Right lobe of liver (tissue), 4 donors: ENCODE data around the gene C13orf46.

Experiments used
- POLR2A ChIP-seq: fragments of 450-650 bp; IDR thresholded peaks from one replicate; pipeline ENCODE4 v1.6.1; 2017; ENCODE audit warnings: antibody characterized with exemption, mild to moderate bottlenecking
- TF ChIP-seq, protein P1 (sequence below), 4 donors: fragments of 200-600 bp in 3 of 4; fragments of 450-650 bp in 1 of 4; IDR thresholded peaks; one replicate each; pipeline versions ENCODE4 v1.5.1 to v1.8.0; 2016 to 2022; ENCODE audit warnings: antibody characterized with exemption in 4 of 4, mild to moderate bottlenecking in 2 of 4
- donor health status: DM: no; HTN: no; CAD: no.
- donor health status: DM: no; HTN: no; CAD: no.
- donor health status: DM: no; HTN: yes; CAD: no.

DNA sequence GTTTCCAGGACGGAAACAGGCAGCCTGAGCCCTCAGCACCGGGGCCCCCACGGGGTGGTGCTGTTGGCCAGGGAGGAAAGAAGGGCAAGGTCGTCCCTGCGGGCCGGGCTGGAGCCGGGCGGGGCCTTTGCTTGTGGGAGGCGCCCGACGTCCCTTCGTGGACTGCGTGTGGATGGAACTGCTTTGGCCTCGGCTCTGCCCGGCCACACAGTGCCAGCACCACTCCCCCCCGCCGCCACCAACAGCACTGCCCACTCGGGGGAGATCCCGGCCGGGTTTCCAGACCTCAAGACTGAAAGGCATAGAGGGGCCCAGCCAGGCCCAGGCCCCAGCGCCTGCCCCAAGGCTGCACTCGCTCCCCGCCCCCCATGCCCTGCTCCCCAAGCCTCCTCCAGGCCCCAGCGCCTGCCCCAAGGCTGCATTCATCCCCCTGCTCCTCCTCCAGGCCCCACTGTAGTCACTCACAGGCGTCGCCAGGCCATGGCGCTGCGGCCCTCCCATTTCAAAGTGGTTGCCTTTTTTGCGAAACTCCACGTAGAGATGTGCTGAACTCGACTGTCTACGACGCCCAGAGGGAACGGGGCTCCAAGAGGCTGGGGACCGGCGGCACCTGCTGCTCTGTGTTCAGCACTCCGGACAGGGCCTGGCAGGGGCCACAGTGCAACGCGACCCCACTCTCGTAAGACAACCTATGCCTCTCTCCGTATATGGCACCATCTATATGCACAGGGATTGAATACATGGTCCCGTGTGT, 22.5 kb downstream of the C13orf46 start:
- TF ChIP-seq, protein P1, sequence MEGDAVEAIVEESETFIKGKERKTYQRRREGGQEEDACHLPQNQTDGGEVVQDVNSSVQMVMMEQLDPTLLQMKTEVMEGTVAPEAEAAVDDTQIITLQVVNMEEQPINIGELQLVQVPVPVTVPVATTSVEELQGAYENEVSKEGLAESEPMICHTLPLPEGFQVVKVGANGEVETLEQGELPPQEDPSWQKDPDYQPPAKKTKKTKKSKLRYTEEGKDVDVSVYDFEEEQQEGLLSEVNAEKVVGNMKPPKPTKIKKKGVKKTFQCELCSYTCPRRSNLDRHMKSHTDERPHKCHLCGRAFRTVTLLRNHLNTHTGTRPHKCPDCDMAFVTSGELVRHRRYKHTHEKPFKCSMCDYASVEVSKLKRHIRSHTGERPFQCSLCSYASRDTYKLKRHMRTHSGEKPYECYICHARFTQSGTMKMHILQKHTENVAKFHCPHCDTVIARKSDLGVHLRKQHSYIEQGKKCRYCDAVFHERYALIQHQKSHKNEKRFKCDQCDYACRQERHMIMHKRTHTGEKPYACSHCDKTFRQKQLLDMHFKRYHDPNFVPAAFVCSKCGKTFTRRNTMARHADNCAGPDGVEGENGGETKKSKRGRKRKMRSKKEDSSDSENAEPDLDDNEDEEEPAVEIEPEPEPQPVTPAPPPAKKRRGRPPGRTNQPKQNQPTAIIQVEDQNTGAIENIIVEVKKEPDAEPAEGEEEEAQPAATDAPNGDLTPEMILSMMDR (IDR thresholded peaks at IDR 0.05) = peak; percentile 77 to 89 (median 80)
- no peak for TF ChIP-seq POLR2A
